ENCODE results near the gene TLE4.

TLE4 gene

GRCh38 chr9:79559495-79560181, 12.1 kb upstream of the TLE4 start:
- in situ Hi-C loops (cut with HindIII; ENCODE audit: low pct_ligation_motif_present, low sequenced_read_pairs), result no loop called here
- DNase-seq, result no peak
- Histone ChIP-seq H3K27me3 (replicated peaks) (no peaks in the 10 kb centered on the region), H3K36me3 (replicated peaks) (no peaks in the 10 kb centered on the region), H3K4me3 (ENCODE audit: low read depth, low read length) (no peak overlapping the region), H3K27ac (no peak overlapping the region)
- TF ChIP-seq CTCF (IDR thresholded peaks at IDR 0.05; ENCODE audit: low read depth, low read length, missing control alignments), result no peak

GRCh38 chr9:79562749-79563386, 8.9 kb upstream of the TLE4 start:
- no peak overlapping the region for H3K4me3 ChIP-seq (ENCODE audit: low read depth, low read length)
- peak; percentile 23 for DNase-seq
- H3K36me3 ChIP-seq (replicated peaks), result no peaks in the 10 kb centered on the region
- H3K27me3 ChIP-seq (replicated peaks), result no peaks in the 10 kb centered on the region
- no peak for TF ChIP-seq CTCF (IDR thresholded peaks at IDR 0.05; ENCODE audit: low read depth, low read length, missing control alignments)
- no peak overlapping the region for H3K27ac ChIP-seq
- in situ Hi-C loops (cut with HindIII; ENCODE audit: low pct_ligation_motif_present, low sequenced_read_pairs), result no loop called here

GRCh38 chr9:79564105-79564504, 7.7 kb upstream of the TLE4 start:
- H3K36me3 ChIP-seq (replicated peaks), result no peaks in the 10 kb centered on the region
- in situ Hi-C loops (cut with HindIII; ENCODE audit: low pct_ligation_motif_present, low sequenced_read_pairs), result no loop called here
- H3K4me3 ChIP-seq (ENCODE audit: low read depth, low read length), result no peak overlapping the region
- DNase-seq, result no peak
- H3K27ac ChIP-seq, result no peak overlapping the region
- no peaks in the 10 kb centered on the region for H3K27me3 ChIP-seq (replicated peaks)
- no peak for TF ChIP-seq CTCF (IDR thresholded peaks at IDR 0.05; ENCODE audit: low read depth, low read length, missing control alignments)

- TF ChIP-seq CTCF (IDR thresholded peaks at IDR 0.05; ENCODE audit: low read depth, low read length, missing control alignments), result no peak
- Histone ChIP-seq H3K4me3 (ENCODE audit: low read depth, low read length) (no peak overlapping the region), H3K27ac (no peak overlapping the region), H3K36me3 (replicated peaks) (no peaks in the 10 kb centered on the region), H3K27me3 (replicated peaks) (no peaks in the 10 kb centered on the region)
- in situ Hi-C loops (cut with HindIII; ENCODE audit: low pct_ligation_motif_present, low sequenced_read_pairs), result no loop called here
- DNase-seq, result no peak
Measured at GRCh38 chr9:79565245-79565644, 6.5 kb upstream of the TLE4 start.

GRCh38 chr9:79567671-79568098, 4.1 kb upstream of the TLE4 start:
- in situ Hi-C loops (cut with HindIII; ENCODE audit: low pct_ligation_motif_present, low sequenced_read_pairs), result no loop called here
- no peak overlapping the region for H3K4me3 ChIP-seq (ENCODE audit: low read depth, low read length)
- no peak for DNase-seq
- no peak overlapping the region for H3K27ac ChIP-seq
- no peaks in the 10 kb centered on the region for H3K36me3 ChIP-seq (replicated peaks)
- H3K27me3 ChIP-seq (replicated peaks), result no peaks in the 10 kb centered on the region
- TF ChIP-seq CTCF (IDR thresholded peaks at IDR 0.05; ENCODE audit: low read depth, low read length, missing control alignments), result no peak
